ENCODE measurements around the gene MIAT. TPM values are rescaled to one million over a fixed set of nuclear protein-coding genes. Genes with fewer than 3 reads are reported as not detected.

The MIAT gene
- total and polyA plus RNA-seq, 2 donors (not counting 3 experiments of a cell fraction or from before 2014, with no cell fraction given) = 0.03 to 0.80 TPM

GRCh38 chr22:26675687-26676268 lies 18.4 kb downstream of the MIAT start:
- Histone ChIP-seq H4K20me1 (replicated peaks; ENCODE audit: control insufficient read depth, extremely low read depth, insufficient read depth, low read length) (no peaks in the 10 kb centered on the region), H3K27me3 (ENCODE audit: control insufficient read depth in 2 of 2, insufficient read depth in 2 of 2, low read length in 2 of 2) (no peaks in the 10 kb centered on the region), H3K27ac (ENCODE audit: insufficient read depth, low read depth, low read length) (no peak overlapping the region), H3K4me2 (ENCODE audit: insufficient read depth, low read length) (no peak overlapping the region), H3K4me3 (replicated peaks in 1 of 3; ENCODE audit: insufficient read depth in 1 of 3, low read depth in 1 of 3, low read length in 3 of 3) (no peak overlapping the region), H3K9ac (replicated peaks; ENCODE audit: extremely low read depth, insufficient read depth, low read length) (no peak overlapping the region), H3K4me1 (ENCODE audit: control insufficient read depth, extremely low read depth, insufficient read depth, low read length) (peaks cover 23% of the 10 kb centered on the region), H3K9me1 (replicated peaks; ENCODE audit: control insufficient read depth, extremely low read depth, insufficient read depth, low read length) (no peaks in the 10 kb centered on the region), H3K79me2 (ENCODE audit: control insufficient read depth, insufficient read depth, low read length) (peaks cover 17% of the 10 kb centered on the region), H2AFZ (ENCODE audit: low read depth, low read length) (no peak overlapping the region), H3K36me3 (ENCODE audit: control insufficient read depth in 2 of 2, extremely low read depth in 1 of 2, insufficient read depth in 2 of 2, low read length in 2 of 2) (no peaks in the 10 kb centered on the region), H3K9me3 (replicated peaks; ENCODE audit: control insufficient read depth, insufficient read depth, low read length) (no peaks in the 10 kb centered on the region)
- CTCF ChIA-PET = no interaction called here
- BruUV-seq (replicated peaks) = no TSS peak
- DNase-seq (ENCODE audit: low read depth, low spot score) (no peak), FAIRE-seq (no peak)
- intact Hi-C loops (cut with micrococcal nuclease) = loop anchor here (5.0 to 10.0 kb wide), 3 partner anchors 162 to 749 kb away; no protein-coding TSS in a partner anchor
- POLR2A ChIA-PET = no interaction called here
- TF ChIP-seq FOS (IDR thresholded peaks at IDR 0.05; ENCODE audit: borderline replicate concordance, insufficient read depth, low read length) (no peak), POLR2AphosphoS5 (IDR thresholded peaks at IDR 0.05; ENCODE audit: insufficient read depth, low read depth, low read length) (no peak), MYC (IDR thresholded peaks at IDR 0.05; ENCODE audit: low read depth, low read length) (no peak), EZH2 (IDR thresholded peaks at IDR 0.05; ENCODE audit: borderline replicate concordance, low read depth, low read length, severe bottlenecking) (no peak), CTCF (IDR thresholded peaks at IDR 0.05; ENCODE audit: extremely low read depth in 1 of 2, insufficient read depth in 1 of 2, low read depth in 1 of 2, low read length in 2 of 2) (no peak), POLR2A (IDR thresholded peaks at IDR 0.05; ENCODE audit: low read depth, low read length) (no peak), GATA2 (IDR thresholded peaks at IDR 0.05; ENCODE audit: insufficient read depth, insufficient read length, low read depth, low read length) (no peak), JUN (IDR thresholded peaks at IDR 0.05; ENCODE audit: borderline replicate concordance, insufficient read depth, insufficient read length, low read depth) (no peak)
- TF ChIP-seq, protein P1, sequence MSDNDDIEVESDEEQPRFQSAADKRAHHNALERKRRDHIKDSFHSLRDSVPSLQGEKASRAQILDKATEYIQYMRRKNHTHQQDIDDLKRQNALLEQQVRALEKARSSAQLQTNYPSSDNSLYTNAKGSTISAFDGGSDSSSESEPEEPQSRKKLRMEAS (IDR thresholded peaks at IDR 0.05; ENCODE audit: insufficient read depth, insufficient read length) = no peak
- dilution Hi-C loops (cut with MboI; ENCODE audit: extremely low pct_ligation_motif_present, low sequenced_read_pairs) = no loop called here
